Caco-2 (cell line): ENCODE data around the gene OR52H1. TPM values are rescaled to one million over a fixed set of nuclear protein-coding genes. Genes with fewer than 3 reads are reported as not detected.

Experiments
- Bru-seq: library from RNA; stranded (reverse); fragments of 400-500 nt; gene quantifications from one replicate; lab custom pipeline; 2021; lab: Mats Ljungman, UMichigan
- BruChase-seq, 2 experiments: library from RNA; stranded (reverse); fragments of 400-500 nt; gene quantifications; one replicate each; lab custom pipeline; 2021; lab: Mats Ljungman, UMichigan
- BruUV-seq: library from RNA; stranded (reverse); fragments of 400-500 nt; replicated peaks from 2 replicates; lab custom pipeline; 2021; lab: Mats Ljungman, UMichigan
- CTCF ChIA-PET: fragments of 300-600 bp; sonication (Branson Sonifier 250); formaldehyde crosslinking; loops from one replicate; lab custom pipeline; 2022; ENCODE audit warnings: antibody characterized with exemption; lab: Charles Lee
- POLR2A ChIA-PET: fragments of 300-600 bp; sonication (Branson Sonifier 250); formaldehyde crosslinking; loops from one replicate; lab custom pipeline; 2022; ENCODE audit warnings: antibody characterized with exemption; lab: Charles Lee
- DNase-seq, 2 experiments: peaks; one replicate each; pipeline versions ENCODE4 v3.0.0 to v3.0.0-alpha.2; 2020 to 2022
- H3K27me3 ChIP-seq: replicated peaks from 2 replicates; pipeline ENCODE4 v1.6.0; 2011; ENCODE audit warnings: low read length; ENCODE audit not compliant: control insufficient read depth, insufficient read depth
- H3K36me3 ChIP-seq: 2 replicates; pipeline ENCODE4 v1.5.1; 2011; ENCODE audit warnings: low read length; ENCODE audit not compliant: control insufficient read depth, insufficient read depth
- H3K4me1 ChIP-seq: fragments of 250-450 bp; sonication (Bioruptor Pico); 2 replicates; pipeline ENCODE4 v1.5.1; 2020; ENCODE audit warnings: mild to moderate bottlenecking
- H3K4me3 ChIP-seq: 2 replicates; pipeline ENCODE4 v1.5.1; 2011; ENCODE audit warnings: low read depth, mild to moderate bottlenecking, control low read depth, low read length
- H3K9me3 ChIP-seq: fragments of 250-450 bp; sonication (Bioruptor Pico); 2 replicates; pipeline ENCODE4 v1.5.1; 2020; ENCODE audit warnings: mild to moderate bottlenecking, moderate library complexity
- H3K27ac Mint-ChIP-seq: one replicate; pipeline ENCODE4 v1.8.0; 2022; ENCODE audit warnings: mixed read lengths; ENCODE audit not compliant: unreplicated experiment
- H3K27me3 Mint-ChIP-seq: one replicate; pipeline ENCODE4 v1.8.0; 2022; ENCODE audit warnings: mixed read lengths; ENCODE audit not compliant: insufficient read depth, unreplicated experiment
- H3K36me3 Mint-ChIP-seq: one replicate; pipeline ENCODE4 v1.8.0; 2022; ENCODE audit warnings: mild to moderate bottlenecking, mixed read lengths; ENCODE audit not compliant: insufficient read depth, unreplicated experiment
- H3K4me1 Mint-ChIP-seq: one replicate; pipeline ENCODE4 v1.8.0; 2022; ENCODE audit warnings: low read depth, mixed read lengths; ENCODE audit not compliant: unreplicated experiment
- H3K4me3 Mint-ChIP-seq: one replicate; pipeline ENCODE4 v1.8.0; 2022; ENCODE audit warnings: mild to moderate bottlenecking, moderate library complexity, mixed read lengths; ENCODE audit not compliant: unreplicated experiment
- H3K9me3 Mint-ChIP-seq: one replicate; pipeline ENCODE4 v1.8.0; 2022; ENCODE audit warnings: mixed read lengths; ENCODE audit not compliant: unreplicated experiment
- intact Hi-C: fragments of 100-400 bp; cut with micrococcal nuclease; formaldehyde crosslinking; loops from one replicate; pipeline ENCODE4 v1.10.0; 2022; ENCODE audit not compliant: unreplicated experiment
- long read RNA-seq: library from polyadenylated mRNA; stranded (forward); transcript quantifications from one replicate; pipeline ENCODE4 v2.0.0, GENCODE V29; 2022
- total RNA-seq: library from RNA; stranded (reverse); gene quantifications from 2 replicates; pipeline ENCODE4 v1.2.3, GENCODE V29; 2022
- TF ChIP-seq, protein P1 (sequence below), 2 experiments: fragments of 200-600 bp in 1 of 2; IDR thresholded peaks; 1 replicate in 1 of 2; 2 replicates in 1 of 2; pipeline versions ENCODE4 v1.5.1 to v1.8.0; 2011 to 2022; ENCODE audit warnings: antibody characterized with exemption in 1 of 2, control low read depth in 1 of 2, inconsistent platforms in 1 of 2, low read depth in 1 of 2, low read length in 1 of 2, mild to moderate bottlenecking in 1 of 2, moderate library complexity in 1 of 2; ENCODE audit not compliant: insufficient read depth in 1 of 2, severe bottlenecking in 1 of 2, unreplicated experiment in 1 of 2

The OR52H1 gene
- total RNA-seq: not detected in 2 replicates
- Bru-seq, nascent RNA: percentile 16 among the genes with signal in this experiment
- BruChase-seq, experiment 1, labeled RNA remaining after a 2-hour chase: percentile 26 among the genes with signal in this experiment
- percentile 24 among the genes with signal in this experiment for BruChase-seq, experiment 2, labeled RNA remaining after a 6-hour chase
- long read RNA-seq: 0 reads

DNA sequence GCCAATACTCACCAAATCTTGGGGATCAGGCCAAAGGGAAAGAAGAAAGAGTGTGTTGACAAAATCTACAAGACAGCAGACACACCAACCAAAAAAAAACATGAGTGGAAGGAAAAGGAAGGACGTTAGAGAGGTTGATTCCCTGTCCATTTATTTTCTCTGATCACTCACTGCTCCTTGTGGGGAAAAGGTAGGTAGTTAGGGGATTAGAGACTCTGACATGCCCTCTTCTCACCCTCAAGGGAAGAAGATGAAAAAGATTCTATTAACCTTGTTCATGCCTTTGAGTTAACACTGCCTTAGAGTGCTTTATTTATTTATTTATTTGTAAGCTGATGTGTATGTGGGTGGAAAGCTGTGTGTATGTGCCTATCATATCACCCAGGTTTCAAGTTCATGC, at the start of gene OR52H1:
OR52H1 (minus strand) TSS at position 101 of the 400 bp plus-strand sequence. CDS start 3,035 bp downstream, outside the sequence.
- H3K27me3 ChIP-seq: no peaks in the 10 kb centered on the region; the same call in 1 of the 2 replicates
- no peaks in the 10 kb centered on the region for H3K9me3 Mint-ChIP-seq
- H3K27ac Mint-ChIP-seq: no peak within 1 kb of the TSS
- no peaks in the 10 kb centered on the region for H3K36me3 ChIP-seq
- H3K4me1 ChIP-seq: no peaks in the 10 kb centered on the region
- H3K9me3 ChIP-seq: no peaks in the 10 kb centered on the region
- no peak within 1 kb of the TSS for H3K4me3 ChIP-seq
- no TSS peak for BruUV-seq
- H3K27me3 Mint-ChIP-seq: peaks cover 8% of the 10 kb centered on the region
- DNase-seq: no peak
- POLR2A ChIA-PET: no interaction called here
- TF ChIP-seq, protein P1, sequence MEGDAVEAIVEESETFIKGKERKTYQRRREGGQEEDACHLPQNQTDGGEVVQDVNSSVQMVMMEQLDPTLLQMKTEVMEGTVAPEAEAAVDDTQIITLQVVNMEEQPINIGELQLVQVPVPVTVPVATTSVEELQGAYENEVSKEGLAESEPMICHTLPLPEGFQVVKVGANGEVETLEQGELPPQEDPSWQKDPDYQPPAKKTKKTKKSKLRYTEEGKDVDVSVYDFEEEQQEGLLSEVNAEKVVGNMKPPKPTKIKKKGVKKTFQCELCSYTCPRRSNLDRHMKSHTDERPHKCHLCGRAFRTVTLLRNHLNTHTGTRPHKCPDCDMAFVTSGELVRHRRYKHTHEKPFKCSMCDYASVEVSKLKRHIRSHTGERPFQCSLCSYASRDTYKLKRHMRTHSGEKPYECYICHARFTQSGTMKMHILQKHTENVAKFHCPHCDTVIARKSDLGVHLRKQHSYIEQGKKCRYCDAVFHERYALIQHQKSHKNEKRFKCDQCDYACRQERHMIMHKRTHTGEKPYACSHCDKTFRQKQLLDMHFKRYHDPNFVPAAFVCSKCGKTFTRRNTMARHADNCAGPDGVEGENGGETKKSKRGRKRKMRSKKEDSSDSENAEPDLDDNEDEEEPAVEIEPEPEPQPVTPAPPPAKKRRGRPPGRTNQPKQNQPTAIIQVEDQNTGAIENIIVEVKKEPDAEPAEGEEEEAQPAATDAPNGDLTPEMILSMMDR (IDR thresholded peaks at IDR 0.05; ENCODE audit: insufficient read depth in 1 of 2, low read depth in 1 of 2, low read length in 1 of 2, severe bottlenecking in 1 of 2, unreplicated experiment in 1 of 2): no peak
- CTCF ChIA-PET: no interaction called here
- H3K36me3 Mint-ChIP-seq: no peaks in the 10 kb centered on the region
- no peaks in the 10 kb centered on the region for H3K4me1 Mint-ChIP-seq
- intact Hi-C loops: no loop called here
- no peak within 1 kb of the TSS for H3K4me3 Mint-ChIP-seq

DNA sequence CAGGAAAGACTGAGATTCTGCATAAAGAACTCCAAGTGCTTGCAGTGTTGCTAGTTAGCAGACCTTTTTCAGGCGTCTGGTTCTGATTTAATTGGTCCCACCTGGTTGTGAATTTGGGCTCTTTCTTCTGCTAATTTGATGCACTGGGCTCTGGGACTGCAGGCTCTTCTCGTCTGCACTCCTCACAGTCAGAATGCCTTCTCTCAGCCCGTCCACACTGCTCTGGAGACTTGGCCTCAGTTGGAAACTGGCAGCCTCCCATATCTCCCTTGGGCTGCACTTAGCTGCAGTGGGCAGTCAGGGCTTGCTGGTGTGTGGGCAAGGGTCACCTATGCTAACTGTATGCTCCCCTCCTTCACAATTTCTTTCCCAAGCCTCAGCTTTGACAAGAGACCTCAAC, 49.6 kb upstream of the OR52H1 start:
- no TSS peak for BruUV-seq
- Histone ChIP-seq H3K4me1 (no peaks in the 10 kb centered on the region), H3K36me3 (no peaks in the 10 kb centered on the region), H3K9me3 (no peaks in the 10 kb centered on the region), H3K27me3 (no peaks in the 10 kb centered on the region), H3K4me3 (no peak overlapping the region)
- Mint-ChIP-seq H3K27me3 (no peaks in the 10 kb centered on the region), H3K4me1 (no peaks in the 10 kb centered on the region), H3K27ac (no peak overlapping the region), H3K4me3 (no peak overlapping the region), H3K9me3 (no peaks in the 10 kb centered on the region), H3K36me3 (no peaks in the 10 kb centered on the region)
- ChIA-PET CTCF (no interaction called here), POLR2A (no interaction called here)
- TF ChIP-seq, protein P1 (IDR thresholded peaks at IDR 0.05; ENCODE audit: insufficient read depth in 1 of 2, low read depth in 1 of 2, low read length in 1 of 2, severe bottlenecking in 1 of 2, unreplicated experiment in 1 of 2): no peak
- DNase-seq: no peak
- intact Hi-C loops: no loop called here

DNA sequence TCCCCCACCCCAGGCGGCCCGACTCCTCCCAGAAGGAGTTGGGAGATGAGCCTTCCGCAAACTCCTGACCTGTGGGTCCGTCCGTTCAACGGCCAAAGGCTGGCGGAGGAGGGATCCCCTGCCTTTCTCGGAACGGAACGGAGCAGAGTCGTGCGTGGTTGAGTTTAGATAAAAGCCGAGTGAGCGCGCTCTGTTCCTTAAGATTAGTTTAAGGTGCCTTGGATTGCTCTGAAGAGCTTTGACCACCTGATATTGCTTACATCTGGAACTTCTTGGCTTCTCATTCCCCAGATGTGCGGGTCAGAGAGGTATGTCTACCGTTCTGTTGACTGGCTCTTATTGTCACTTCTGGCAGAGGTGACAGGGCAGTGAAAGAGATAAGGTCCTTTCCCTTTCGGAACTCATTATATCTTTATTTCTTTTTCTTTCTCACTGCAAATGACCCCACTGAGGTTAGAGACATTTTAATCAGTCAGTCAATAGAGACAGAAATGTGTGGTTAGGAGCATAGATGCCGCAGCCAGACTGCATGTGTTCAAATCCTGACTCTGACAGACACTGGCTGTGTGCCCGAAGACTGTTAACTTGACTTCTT, 48.4 kb upstream of the OR52H1 start, which contains the start of gene TRIM6:
TRIM6 (plus strand) TSS at position 31 of the 595 bp plus-strand sequence; CDS start at position 292, 261 bp downstream.
- Histone ChIP-seq H3K36me3 (no peaks in the 10 kb centered on the region), H3K27me3 (no peaks in the 10 kb centered on the region), H3K4me1 (peaks cover 4% of the 10 kb centered on the region; the same call in 1 of the 2 replicates), H3K9me3 (no peaks in the 10 kb centered on the region), H3K4me3 (peak within 1 kb of the TSS; percentile 23)
- TF ChIP-seq, protein P1 (IDR thresholded peaks at IDR 0.05; ENCODE audit: insufficient read depth in 1 of 2, low read depth in 1 of 2, low read length in 1 of 2, severe bottlenecking in 1 of 2, unreplicated experiment in 1 of 2): no peak
- ChIA-PET POLR2A (interaction anchor here (0.7 kb wide), 1 partner anchor 24 kb away, joined by 3 read pairs; no protein-coding TSS in a partner anchor), CTCF (no interaction called here)
- Mint-ChIP-seq H3K27me3 (no peaks in the 10 kb centered on the region), H3K4me3 (peak within 1 kb of the TSS; percentile 67), H3K27ac (no peak within 1 kb of the TSS), H3K36me3 (no peaks in the 10 kb centered on the region), H3K4me1 (no peaks in the 10 kb centered on the region), H3K9me3 (no peaks in the 10 kb centered on the region)
- peak; percentile 34 to 49 for DNase-seq
- no TSS peak for BruUV-seq
- intact Hi-C loops: no loop called here
